LNCaP clone FGC (cell line): ENCODE results near the gene KRT16.
"Not testable (repeated sequence)": the region's sequence is repeated elsewhere in the genome, so short reads cannot be mapped to it uniquely, and the experiment has no call there.

Experiments
- DNase-seq: peaks from one replicate; pipeline ENCODE4 v3.0.0-alpha.2; 2011; ENCODE audit warnings: low read depth
- H3K4me3 ChIP-seq: 2 replicates; pipeline ENCODE4 v1.5.1; 2011; ENCODE audit warnings: mild to moderate bottlenecking, low read depth, low read length, control low read depth
- TF ChIP-seq, protein P1 (sequence below): IDR thresholded peaks from 2 replicates; pipeline ENCODE4 v1.5.1; 2012; ENCODE audit warnings: mild to moderate bottlenecking; ENCODE audit not compliant: control insufficient read depth, insufficient read depth; ENCODE audit errors: extremely low read depth

Gene KRT16

DNA sequence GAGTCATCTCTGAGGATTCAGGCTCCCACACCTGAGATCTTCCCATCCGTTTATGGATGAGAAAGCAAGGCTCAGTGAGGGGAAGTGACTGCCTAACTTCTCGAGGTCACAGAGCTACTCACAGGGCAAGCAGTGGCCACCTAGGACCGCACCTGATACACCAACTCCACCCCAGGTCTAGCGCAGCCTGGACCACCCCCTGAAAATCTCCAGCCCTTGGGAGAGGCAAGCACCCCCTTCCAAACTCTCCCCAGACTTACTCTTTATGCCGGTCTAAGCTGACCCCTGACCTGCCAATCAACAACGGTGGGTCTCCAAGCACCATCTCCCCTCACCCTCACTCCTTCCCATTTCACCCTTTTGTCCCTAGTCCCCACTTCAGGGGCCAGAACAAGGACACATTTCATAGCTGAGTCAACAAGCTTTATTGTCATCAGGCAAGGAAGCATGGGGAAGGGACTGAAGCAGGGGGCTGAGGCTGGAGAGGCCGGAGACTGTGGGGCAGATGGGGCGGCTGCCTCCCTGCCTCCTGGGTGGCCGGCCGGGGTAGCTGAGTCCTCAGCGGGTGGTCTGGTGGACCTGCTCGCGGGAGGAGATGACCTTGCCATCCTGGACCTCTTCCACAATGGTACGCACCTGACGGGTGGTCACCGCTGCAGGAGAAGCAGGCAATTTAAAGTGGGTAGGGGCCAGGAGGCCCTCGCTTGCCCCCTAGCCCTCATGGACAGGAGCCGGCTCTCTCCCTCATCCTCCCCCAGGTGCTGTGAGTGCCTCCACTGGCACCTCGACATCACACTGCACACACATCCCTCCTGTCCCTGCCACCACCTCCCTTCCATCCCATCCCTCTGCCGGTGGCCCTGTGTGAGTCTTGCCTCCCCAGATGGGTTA lies 6.7 kb upstream of the KRT16 start:
- no peak for DNase-seq
- TF ChIP-seq, protein P1, sequence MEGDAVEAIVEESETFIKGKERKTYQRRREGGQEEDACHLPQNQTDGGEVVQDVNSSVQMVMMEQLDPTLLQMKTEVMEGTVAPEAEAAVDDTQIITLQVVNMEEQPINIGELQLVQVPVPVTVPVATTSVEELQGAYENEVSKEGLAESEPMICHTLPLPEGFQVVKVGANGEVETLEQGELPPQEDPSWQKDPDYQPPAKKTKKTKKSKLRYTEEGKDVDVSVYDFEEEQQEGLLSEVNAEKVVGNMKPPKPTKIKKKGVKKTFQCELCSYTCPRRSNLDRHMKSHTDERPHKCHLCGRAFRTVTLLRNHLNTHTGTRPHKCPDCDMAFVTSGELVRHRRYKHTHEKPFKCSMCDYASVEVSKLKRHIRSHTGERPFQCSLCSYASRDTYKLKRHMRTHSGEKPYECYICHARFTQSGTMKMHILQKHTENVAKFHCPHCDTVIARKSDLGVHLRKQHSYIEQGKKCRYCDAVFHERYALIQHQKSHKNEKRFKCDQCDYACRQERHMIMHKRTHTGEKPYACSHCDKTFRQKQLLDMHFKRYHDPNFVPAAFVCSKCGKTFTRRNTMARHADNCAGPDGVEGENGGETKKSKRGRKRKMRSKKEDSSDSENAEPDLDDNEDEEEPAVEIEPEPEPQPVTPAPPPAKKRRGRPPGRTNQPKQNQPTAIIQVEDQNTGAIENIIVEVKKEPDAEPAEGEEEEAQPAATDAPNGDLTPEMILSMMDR = no peak
- H3K4me3 ChIP-seq = no peak overlapping the region

DNA sequence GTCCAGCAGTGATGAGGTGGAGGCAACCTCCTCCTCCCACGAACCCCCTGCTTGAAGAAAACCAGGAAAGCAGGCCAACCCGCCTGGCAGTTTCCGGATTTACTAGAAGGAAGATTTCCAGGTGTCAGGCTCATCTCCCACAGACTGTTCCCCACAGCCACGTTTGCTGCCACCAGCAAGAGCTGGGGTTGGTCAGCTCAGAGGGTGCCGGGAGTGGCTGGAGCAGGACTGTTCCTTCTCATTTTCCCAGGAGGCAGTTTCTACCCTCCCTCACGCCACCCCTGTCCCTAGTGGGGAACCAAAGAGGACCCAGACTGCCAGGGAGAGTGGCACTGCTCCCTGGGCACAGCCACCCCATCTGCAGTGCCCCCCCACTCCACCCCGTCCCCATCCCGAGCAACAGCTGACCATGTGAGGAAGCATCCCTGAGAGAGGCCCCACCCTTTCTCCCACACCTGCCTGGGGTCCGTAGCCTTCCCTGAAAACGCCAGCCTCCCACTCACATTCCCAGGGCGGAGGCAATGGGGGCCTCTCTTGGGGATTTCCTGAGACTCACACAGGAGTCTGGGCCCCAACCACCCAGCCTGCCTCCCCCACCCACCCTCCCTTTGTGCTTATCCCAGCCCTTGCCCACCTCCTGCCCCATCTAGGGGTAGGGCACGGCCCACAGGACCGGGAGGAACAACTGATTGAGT lies 5.9 kb upstream of the KRT16 start:
- DNase-seq = no peak
- TF ChIP-seq, protein P1 = no peak
- no peak overlapping the region for H3K4me3 ChIP-seq

DNA sequence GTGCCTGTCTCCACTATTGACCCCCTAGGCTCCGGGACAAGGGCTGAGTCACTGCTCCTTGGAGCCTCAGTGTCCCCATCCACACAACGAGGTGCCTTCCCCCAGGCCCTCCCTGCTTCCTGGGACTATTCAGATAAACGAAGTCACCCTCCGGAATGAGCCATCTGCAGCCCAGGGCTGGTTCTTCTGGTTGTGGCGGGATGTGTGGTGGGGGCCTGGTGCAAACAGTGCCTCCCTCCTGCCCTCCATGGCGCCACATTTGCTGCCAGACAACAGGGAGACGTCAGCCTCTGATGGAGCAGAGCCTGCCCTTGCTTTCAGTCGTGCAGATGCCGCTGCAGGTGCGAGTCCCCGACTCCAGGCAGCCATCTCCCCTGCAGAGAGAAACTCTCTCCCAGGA lies 5.1 kb upstream of the KRT16 start:
- DNase-seq = no peak
- TF ChIP-seq, protein P1 = no peak

DNA sequence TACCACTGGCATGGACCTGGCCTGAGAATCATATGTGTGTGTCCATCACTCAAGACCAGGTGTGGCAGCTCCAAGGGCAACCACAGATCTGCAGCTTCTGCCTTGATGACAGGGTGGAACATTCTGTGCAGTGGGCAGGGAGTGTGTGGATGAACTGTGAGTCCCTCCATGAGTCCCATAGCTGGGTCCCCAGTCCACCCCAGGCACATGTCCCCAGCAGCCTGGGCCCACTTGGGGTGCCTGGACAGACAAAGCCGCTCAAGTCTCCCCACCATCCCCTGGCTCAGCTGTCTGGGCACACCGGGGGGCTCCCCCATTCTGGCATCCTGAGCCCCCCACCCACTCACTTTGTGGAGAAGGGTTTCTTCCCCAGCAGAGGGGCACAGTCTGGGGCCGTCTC lies 4.6 kb upstream of the KRT16 start:
- no peak overlapping the region for H3K4me3 ChIP-seq
- DNase-seq = no peak
- TF ChIP-seq, protein P1 = no peak

More for the DNA sequence above, 5.1 kb upstream of the KRT16 start:
- H3K4me3 ChIP-seq = no peak overlapping the region

DNA sequence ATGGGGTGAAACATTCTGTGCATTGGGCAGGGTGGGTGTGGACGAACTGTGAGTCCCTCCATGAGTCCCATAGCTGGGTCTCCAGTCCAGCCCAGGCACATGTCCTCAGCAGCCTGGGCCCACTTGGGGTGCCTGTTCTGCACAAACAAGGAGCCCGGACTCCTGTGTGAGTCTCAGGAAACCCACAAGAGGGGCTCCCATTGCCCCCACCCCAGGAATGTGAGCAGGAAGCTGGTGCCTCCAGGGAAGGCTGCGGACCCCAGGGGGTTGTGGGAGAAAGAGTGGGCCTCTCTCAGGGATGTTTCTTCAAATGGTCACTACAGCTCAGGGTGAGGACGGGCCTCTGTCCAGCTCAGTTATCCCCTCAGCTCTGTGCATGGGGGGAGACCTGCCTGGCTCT lies 3.9 kb upstream of the KRT16 start:
- not testable (repeated sequence) for H3K4me3 ChIP-seq, DNase-seq

DNA sequence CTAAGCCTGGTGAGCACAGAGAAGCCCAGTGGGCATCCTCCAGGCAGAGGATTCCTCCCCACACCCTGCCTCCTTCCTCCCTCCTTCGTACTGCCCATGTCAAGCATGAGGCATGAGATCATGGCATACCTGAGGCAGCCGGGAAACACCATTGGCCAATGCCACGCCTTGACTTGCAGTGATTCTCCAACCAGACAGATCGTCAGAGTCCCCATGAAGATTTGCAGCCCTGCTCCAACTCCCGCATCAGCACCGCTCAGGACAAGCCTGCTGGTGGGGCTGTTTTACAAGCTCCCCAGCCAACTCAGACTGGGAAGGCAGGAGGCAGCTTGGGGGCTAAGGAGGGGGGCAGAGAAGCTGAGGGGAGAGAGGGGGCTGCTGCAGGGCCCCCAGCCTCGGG lies 2.9 kb upstream of the KRT16 start:
- DNase-seq = no peak
- H3K4me3 ChIP-seq = no peak overlapping the region
- TF ChIP-seq, protein P1 = no peak

DNA sequence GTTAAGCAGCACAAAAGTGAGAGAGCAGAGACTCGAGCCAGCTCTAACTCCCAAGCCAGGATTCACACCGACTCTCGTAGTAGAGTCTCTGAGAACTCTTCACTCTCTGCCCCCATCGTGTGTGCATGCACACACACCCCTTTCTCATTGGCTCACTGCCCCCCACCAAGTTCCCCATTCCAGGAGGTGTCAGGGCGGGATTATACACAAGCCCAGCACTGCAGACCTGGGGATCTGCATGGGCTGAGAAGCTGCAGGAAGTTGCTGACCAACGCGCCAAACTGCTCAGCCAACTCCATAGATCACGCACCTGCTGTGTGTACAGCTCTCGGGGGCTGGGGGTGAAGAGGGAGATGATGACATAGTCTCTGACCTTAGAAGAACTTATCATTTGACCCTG lies 2.2 kb upstream of the KRT16 start:
- not testable (repeated sequence) for DNase-seq, H3K4me3 ChIP-seq

DNA sequence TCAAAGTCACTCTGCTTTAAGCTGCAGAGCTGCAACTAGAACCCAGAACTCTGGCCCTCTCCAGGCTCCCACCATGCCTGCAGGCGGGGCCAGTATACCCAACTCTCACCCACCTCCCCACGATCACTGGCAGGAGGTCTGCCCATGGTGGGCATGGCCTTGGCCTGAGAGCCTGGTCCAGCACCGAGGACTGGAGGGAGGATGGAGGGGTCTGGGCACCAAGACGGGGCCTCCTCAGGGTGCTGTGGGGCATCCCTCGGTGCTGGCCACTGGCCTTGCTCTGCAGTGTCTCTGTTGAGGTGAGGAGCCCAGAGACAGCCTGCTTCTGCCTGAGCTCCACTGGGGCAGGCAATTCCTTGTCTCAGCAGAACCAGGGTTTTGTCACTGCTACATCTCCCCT lies 1.5 kb upstream of the KRT16 start:
- H3K4me3 ChIP-seq = no peak overlapping the region
- no peak for DNase-seq
- TF ChIP-seq, protein P1 = no peak
